GM23338 (cell line): Measurements from ENCODE around the gene PDE7B.

ENCODE experiments used
- CTCF ChIP-seq, 2 experiments: fragments of 200-600 bp in 1 of 2; sonication (generic) in 1 of 2; conservative IDR thresholded peaks; 2 replicates each; pipeline versions ENCODE4 v1.5.1 to v1.6.1; 2016 to 2017; ENCODE audit warnings: antibody characterized with exemption in 2 of 2, low read depth in 2 of 2, mild to moderate bottlenecking in 2 of 2, moderate library complexity in 1 of 2
- EZH2phosphoT487 ChIP-seq: fragments of 200-600 bp; sonication (generic); IDR thresholded peaks from one replicate; pipeline ENCODE4 v1.8.1; 2018; ENCODE audit warnings: antibody characterized with exemption; ENCODE audit not compliant: unreplicated experiment
- JUNB ChIP-seq: IDR thresholded peaks from one replicate; pipeline ENCODE4 v1.6.1; 2016; ENCODE audit warnings: antibody characterized with exemption; ENCODE audit not compliant: unreplicated experiment
- POLR2AphosphoS5 ChIP-seq: IDR thresholded peaks from 2 replicates; pipeline ENCODE4 v1.6.1; 2016; ENCODE audit warnings: antibody characterized with exemption, low read depth
- REST ChIP-seq: IDR thresholded peaks from one replicate; pipeline ENCODE4 v1.6.1; 2018; ENCODE audit warnings: antibody characterized with exemption; ENCODE audit not compliant: unreplicated experiment

- TF ChIP-seq CTCF (conservative IDR thresholded peaks at IDR 0.05; ENCODE audit: low read depth in 2 of 2), result no peak
- TF ChIP-seq REST, result no peak
- no peak for TF ChIP-seq EZH2phosphoT487
- no peak for TF ChIP-seq POLR2AphosphoS5
- no peak for TF ChIP-seq JUNB
Measured at GRCh38 chr6:135811644-135812526, 39.6 kb upstream of the PDE7B start.
